ENCODE results near the gene GNAO1.
A peak's percentile ranks its signal among the peaks of the same experiment; 100 is the strongest.

- peak; percentile 1 for TF ChIP-seq POLR2AphosphoS5 (IDR thresholded peaks at IDR 0.05)
- TF ChIP-seq, protein P1, sequence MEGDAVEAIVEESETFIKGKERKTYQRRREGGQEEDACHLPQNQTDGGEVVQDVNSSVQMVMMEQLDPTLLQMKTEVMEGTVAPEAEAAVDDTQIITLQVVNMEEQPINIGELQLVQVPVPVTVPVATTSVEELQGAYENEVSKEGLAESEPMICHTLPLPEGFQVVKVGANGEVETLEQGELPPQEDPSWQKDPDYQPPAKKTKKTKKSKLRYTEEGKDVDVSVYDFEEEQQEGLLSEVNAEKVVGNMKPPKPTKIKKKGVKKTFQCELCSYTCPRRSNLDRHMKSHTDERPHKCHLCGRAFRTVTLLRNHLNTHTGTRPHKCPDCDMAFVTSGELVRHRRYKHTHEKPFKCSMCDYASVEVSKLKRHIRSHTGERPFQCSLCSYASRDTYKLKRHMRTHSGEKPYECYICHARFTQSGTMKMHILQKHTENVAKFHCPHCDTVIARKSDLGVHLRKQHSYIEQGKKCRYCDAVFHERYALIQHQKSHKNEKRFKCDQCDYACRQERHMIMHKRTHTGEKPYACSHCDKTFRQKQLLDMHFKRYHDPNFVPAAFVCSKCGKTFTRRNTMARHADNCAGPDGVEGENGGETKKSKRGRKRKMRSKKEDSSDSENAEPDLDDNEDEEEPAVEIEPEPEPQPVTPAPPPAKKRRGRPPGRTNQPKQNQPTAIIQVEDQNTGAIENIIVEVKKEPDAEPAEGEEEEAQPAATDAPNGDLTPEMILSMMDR (IDR thresholded peaks at IDR 0.05; ENCODE audit: poor library complexity, severe bottlenecking): no peak
Observed at GRCh38 chr16:56340416-56340815, 149.1 kb downstream of the GNAO1 start.
